Mesothelial cell of epicardium (in vitro differentiated cells): ENCODE data around the gene MAP1LC3B2. TPM values are rescaled to one million over a fixed set of nuclear protein-coding genes. Genes with fewer than 3 reads are reported as not detected.

Experiments used
- DNase-seq, 2 experiments: peaks; one replicate each; pipeline ENCODE4 v3.0.0; 2021; ENCODE audit warnings: low spot score in 2 of 2; ENCODE audit not compliant: unreplicated experiment in 2 of 2
- H3K27ac Mint-ChIP-seq: 2 replicates; pipeline ENCODE4 v1.8.0; 2021; ENCODE audit warnings: mixed read lengths
- H3K27me3 Mint-ChIP-seq: 2 replicates; pipeline ENCODE4 v1.8.0; 2021; ENCODE audit warnings: low read depth, mixed read lengths
- H3K36me3 Mint-ChIP-seq: 2 replicates; pipeline ENCODE4 v1.8.0; 2021; ENCODE audit warnings: mixed read lengths
- H3K4me1 Mint-ChIP-seq: 2 replicates; pipeline ENCODE4 v1.8.0; 2021; ENCODE audit warnings: mixed read lengths
- H3K4me3 Mint-ChIP-seq: 2 replicates; pipeline ENCODE4 v1.8.0; 2021; ENCODE audit warnings: mild to moderate bottlenecking, moderate library complexity, mixed read lengths
- H3K9me3 Mint-ChIP-seq: 2 replicates; pipeline ENCODE4 v1.8.0; 2021; ENCODE audit warnings: mixed read lengths
- total RNA-seq: library from RNA; stranded (reverse); gene quantifications from 3 replicates; pipeline ENCODE4 v1.2.1, GENCODE V29; 2021
- TF ChIP-seq, protein P1 (sequence below): fragments of 200-600 bp; sonication (generic); IDR thresholded peaks from one replicate; pipeline ENCODE4 v1.5.0; 2021; ENCODE audit warnings: antibody characterized with exemption; ENCODE audit not compliant: unreplicated experiment

MAP1LC3B2 gene
- total RNA-seq, 1 donor from 2014 or later, result 4.5 TPM

DNA sequence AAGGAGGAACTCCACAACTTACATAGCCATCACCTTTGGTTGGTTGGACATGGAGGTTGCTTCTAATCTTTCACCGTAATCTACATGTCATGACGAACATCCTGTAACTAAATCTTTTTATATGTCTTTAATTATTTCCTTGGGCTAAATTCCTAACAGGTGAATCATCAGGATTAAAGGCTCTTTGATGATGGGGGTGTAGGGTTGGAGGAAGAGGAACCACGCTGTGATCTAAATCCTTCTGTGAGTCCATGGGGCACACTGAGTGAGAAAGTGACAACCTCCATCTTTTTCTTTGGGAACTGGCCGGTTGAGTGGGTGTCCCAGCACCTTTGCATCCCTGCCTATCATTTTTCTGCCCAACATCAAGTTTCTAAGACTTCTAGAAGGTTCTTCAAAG, 31.1 kb upstream of the MAP1LC3B2 start:
- no peaks in the 10 kb centered on the region for H3K27me3 Mint-ChIP-seq
- no peak for DNase-seq
- no peak overlapping the region for H3K4me3 Mint-ChIP-seq
- no peaks in the 10 kb centered on the region for H3K36me3 Mint-ChIP-seq
- TF ChIP-seq, protein P1, sequence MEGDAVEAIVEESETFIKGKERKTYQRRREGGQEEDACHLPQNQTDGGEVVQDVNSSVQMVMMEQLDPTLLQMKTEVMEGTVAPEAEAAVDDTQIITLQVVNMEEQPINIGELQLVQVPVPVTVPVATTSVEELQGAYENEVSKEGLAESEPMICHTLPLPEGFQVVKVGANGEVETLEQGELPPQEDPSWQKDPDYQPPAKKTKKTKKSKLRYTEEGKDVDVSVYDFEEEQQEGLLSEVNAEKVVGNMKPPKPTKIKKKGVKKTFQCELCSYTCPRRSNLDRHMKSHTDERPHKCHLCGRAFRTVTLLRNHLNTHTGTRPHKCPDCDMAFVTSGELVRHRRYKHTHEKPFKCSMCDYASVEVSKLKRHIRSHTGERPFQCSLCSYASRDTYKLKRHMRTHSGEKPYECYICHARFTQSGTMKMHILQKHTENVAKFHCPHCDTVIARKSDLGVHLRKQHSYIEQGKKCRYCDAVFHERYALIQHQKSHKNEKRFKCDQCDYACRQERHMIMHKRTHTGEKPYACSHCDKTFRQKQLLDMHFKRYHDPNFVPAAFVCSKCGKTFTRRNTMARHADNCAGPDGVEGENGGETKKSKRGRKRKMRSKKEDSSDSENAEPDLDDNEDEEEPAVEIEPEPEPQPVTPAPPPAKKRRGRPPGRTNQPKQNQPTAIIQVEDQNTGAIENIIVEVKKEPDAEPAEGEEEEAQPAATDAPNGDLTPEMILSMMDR, result no peak
- peak overlapping the region; percentile 53 for H3K27ac Mint-ChIP-seq
- peaks cover 9% of the 10 kb centered on the region for H3K9me3 Mint-ChIP-seq
- H3K4me1 Mint-ChIP-seq, result peaks cover 40% of the 10 kb centered on the region

DNA sequence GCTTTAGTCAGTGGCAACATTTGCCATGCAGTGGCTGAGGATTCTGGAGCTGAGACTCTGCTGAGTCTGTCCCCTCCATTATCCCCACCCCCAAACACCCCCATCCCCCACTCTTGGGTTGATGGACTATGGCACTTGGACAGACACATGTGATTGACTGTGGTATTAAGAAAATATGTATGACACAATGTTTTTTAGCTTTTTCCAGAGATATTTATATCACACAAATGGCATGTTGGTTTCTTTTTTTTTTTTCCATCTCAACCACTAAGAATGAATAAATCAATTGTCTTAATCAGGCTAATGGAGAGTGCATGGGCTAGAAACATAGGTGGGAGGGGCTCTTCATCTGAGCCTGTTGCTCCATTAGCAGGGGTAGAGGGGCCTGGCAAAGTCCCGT, 30.7 kb upstream of the MAP1LC3B2 start:
- TF ChIP-seq, protein P1, result no peak
- no peaks in the 10 kb centered on the region for H3K36me3 Mint-ChIP-seq
- no peaks in the 10 kb centered on the region for H3K27me3 Mint-ChIP-seq
- no peak for DNase-seq
- peaks cover 42% of the 10 kb centered on the region for H3K4me1 Mint-ChIP-seq
- H3K4me3 Mint-ChIP-seq, result no peak overlapping the region
- peak overlapping the region; percentile 57 for H3K27ac Mint-ChIP-seq
- H3K9me3 Mint-ChIP-seq, result peaks cover 9% of the 10 kb centered on the region

DNA sequence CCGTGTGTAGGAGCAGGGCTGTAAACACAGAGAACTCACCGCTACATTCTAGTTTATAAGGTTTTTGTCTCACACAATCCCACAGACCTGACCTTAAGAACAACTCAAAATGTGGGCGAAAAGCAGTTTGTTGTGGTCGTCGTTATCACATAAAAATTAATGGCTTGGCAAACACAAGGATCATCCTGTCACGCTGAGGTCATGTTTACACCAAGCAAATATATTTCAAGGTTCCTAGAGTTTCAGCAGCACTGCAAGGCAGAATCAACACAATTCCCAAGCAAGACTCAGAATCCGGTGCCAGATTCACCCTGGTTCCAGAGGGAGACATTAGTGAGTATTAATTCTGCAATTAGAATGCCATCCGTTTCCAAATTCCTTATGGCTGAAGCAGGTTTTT, 30.1 kb upstream of the MAP1LC3B2 start:
- Mint-ChIP-seq H3K9me3 (peaks cover 9% of the 10 kb centered on the region), H3K4me3 (no peak overlapping the region), H3K27me3 (no peaks in the 10 kb centered on the region), H3K4me1 (peaks cover 43% of the 10 kb centered on the region), H3K36me3 (no peaks in the 10 kb centered on the region), H3K27ac (peak overlapping the region; percentile 57)
- TF ChIP-seq, protein P1, result no peak
- no peak for DNase-seq

DNA sequence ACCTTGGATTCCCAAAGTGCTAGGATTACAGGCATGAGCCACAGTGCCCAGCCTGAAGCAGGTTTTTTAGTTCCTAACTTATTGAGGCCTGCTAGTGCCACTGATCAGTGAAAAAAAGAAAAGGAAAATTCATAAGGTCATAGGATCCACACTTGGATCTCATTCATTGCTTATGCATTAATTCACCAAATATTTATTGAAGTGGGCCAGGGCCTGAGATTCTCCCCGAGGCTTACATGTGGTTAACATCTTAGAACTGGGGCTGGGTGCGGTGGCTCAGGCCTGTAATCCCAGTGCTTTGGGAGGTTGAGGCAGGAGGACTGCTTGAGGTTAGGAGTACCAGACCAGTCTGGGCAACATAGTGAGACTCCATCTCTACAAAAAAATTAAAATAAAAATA, 29.5 kb upstream of the MAP1LC3B2 start:
- Mint-ChIP-seq H3K4me3 (no peak overlapping the region), H3K36me3 (no peaks in the 10 kb centered on the region), H3K27me3 (no peaks in the 10 kb centered on the region), H3K9me3 (peaks cover 9% of the 10 kb centered on the region), H3K27ac (no peak overlapping the region), H3K4me1 (peaks cover 47% of the 10 kb centered on the region)
- TF ChIP-seq, protein P1, result no peak
- DNase-seq, result no peak

DNA sequence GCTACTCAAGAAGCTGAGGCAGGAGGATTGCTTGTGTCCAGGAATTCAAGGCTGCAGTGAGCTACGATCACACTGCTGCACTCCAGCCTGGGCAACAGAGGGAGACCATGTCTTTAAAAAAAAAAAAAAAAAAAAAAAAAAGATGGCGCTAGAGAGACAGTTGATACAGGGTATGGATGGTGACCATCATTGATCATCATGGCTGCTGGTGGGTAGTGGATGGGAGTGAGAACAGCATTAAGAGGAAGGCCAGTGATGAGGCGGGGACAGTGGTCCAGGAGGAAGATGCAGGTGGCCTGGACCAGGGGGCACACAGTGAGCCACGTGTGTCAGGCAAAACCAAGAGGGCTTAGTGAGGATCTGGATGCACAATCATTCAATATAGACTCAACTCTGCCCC, 26.8 kb upstream of the MAP1LC3B2 start:
- no peak for DNase-seq
- Mint-ChIP-seq H3K9me3 (peaks cover 8% of the 10 kb centered on the region), H3K36me3 (no peaks in the 10 kb centered on the region), H3K27me3 (no peaks in the 10 kb centered on the region), H3K4me1 (peaks cover 39% of the 10 kb centered on the region), H3K27ac (no peak overlapping the region), H3K4me3 (peak overlapping the region; percentile 70)
- TF ChIP-seq, protein P1, result no peak

DNA sequence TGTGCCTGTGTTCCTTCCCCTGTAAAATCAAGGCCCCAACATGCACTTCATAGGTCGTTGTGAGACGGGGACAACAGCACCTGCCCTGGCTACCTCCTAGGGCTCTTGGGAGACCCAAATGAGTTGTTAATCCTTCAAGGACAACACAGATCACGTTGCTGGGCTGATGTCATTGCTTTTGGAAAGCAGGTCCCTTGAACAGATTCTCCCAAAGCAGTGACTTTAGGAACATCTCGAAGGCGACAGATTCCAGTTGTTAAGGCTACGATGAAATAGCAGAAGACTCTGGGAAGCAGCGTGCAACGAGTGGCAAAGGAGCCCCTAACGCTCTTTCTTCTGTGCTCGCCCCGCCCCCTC, 26.2 kb upstream of the MAP1LC3B2 start:
- Mint-ChIP-seq H3K9me3 (peaks cover 3% of the 10 kb centered on the region), H3K27me3 (no peaks in the 10 kb centered on the region), H3K4me1 (peaks cover 34% of the 10 kb centered on the region), H3K4me3 (peak overlapping the region; percentile 70), H3K36me3 (no peaks in the 10 kb centered on the region), H3K27ac (peak overlapping the region; percentile 59)
- no peak for DNase-seq
- TF ChIP-seq, protein P1, result no peak
